Right cardiac atrium (tissue), 5 donors: ENCODE measurements around the gene ACP1. TPM values are rescaled to one million over a fixed set of nuclear protein-coding genes. Genes with fewer than 3 reads are reported as not detected.

Experiments used
- ATAC-seq, 2 donors: fragments of 200-7000 bp; cut with Tn5 transposase; one replicate each; pipeline versions ENCODE4 v1.8.0 to v1.9.1; 2020; ENCODE audit warnings: moderate library complexity in 2 of 2, mild to moderate bottlenecking in 1 of 2
- DNase-seq, 3 donors: peaks; one replicate each; pipeline ENCODE4 v3.0.0-alpha.2; 2020
- H3K27ac ChIP-seq: one replicate; pipeline ENCODE4 v1.5.1; 2013; ENCODE audit warnings: mild to moderate bottlenecking, low read length, control low read depth, moderate library complexity
- H3K27me3 ChIP-seq: one replicate; pipeline ENCODE4 v1.6.1; 2013; ENCODE audit not compliant: control insufficient read depth, insufficient read depth
- H3K4me1 ChIP-seq: one replicate; pipeline ENCODE4 v1.6.1; 2013; ENCODE audit warnings: low read length; ENCODE audit not compliant: control insufficient read depth, insufficient read depth
- H3K4me3 ChIP-seq: one replicate; pipeline ENCODE4 v1.5.1; 2013; ENCODE audit warnings: low read length, control low read depth
- H3K9me3 ChIP-seq: one replicate; pipeline ENCODE4 v1.6.1; 2013; ENCODE audit warnings: low read length; ENCODE audit not compliant: control insufficient read depth
- WGBS: extraction: QIAGEN DNeasy Blood & Tissue Kit; methylation state at CpG from one replicate; pipeline ENCODE4 v1.1.7; 2013; 5-methylcytosine and 5-hydroxymethylcytosine counted together
- intact Hi-C, 4 donors: fragments of 100-400 bp; cut with DNase I; formaldehyde crosslinking; loops; one replicate each; pipeline versions ENCODE4 v1.11.0 to v1.14.0; 2022 to 2023
- polyA plus RNA-seq: library from polyadenylated mRNA; stranded (reverse); fragments of 200-250 nt; gene quantifications from one replicate; pipeline ENCODE4 v1.2.3, GENCODE V29; 2013
- total RNA-seq, 4 donors: library from RNA; stranded (reverse); fragmentation: NEBNext Ultra II Directional; extraction: Animal tissue kit (Norgen Biotek cat#: 25700); gene quantifications; one replicate each; pipeline ENCODE4 v1.2.1, GENCODE V29; 2021
- donor health status: healthy with polysubstance abuse.
- donor health status: DM: no; HTN: yes; CAD: no.
- donor health status: DM: no; HTN: no; CAD: no.
- donor health status: DM: no; HTN: yes; CAD: no; lungs with severe emphysema.
- donor health status: DM: yes; HTN: yes; CAD: no.

Gene ACP1
- total and polyA plus RNA-seq, 5 donors: 58.8 to 77.1 (median 63.2) TPM

GRCh38 chr2:255195-255594 lies 9.6 kb upstream of the ACP1 start:
- DNase-seq: no peak
- H3K4me1 ChIP-seq: no peaks in the 10 kb centered on the region
- no peaks in the 10 kb centered on the region for H3K9me3 ChIP-seq
- H3K4me3 ChIP-seq: no peak overlapping the region
- intact Hi-C loops: no loop called here
- H3K27me3 ChIP-seq: no peaks in the 10 kb centered on the region
- no peak overlapping the region for H3K27ac ChIP-seq
- WGBS: 95% methylated on average over 2 of the region's 2 CpGs
- ATAC-seq: no peak

GRCh38 chr2:256094-256493 lies 8.7 kb upstream of the ACP1 start:
- Histone ChIP-seq H3K4me1 (no peaks in the 10 kb centered on the region), H3K9me3 (no peaks in the 10 kb centered on the region), H3K27me3 (no peaks in the 10 kb centered on the region), H3K27ac (no peak overlapping the region), H3K4me3 (no peak overlapping the region)
- no peak for DNase-seq
- no peak for ATAC-seq
- WGBS: 91% methylated on average over 3 of the region's 3 CpGs
- intact Hi-C loops: no loop called here

GRCh38 chr2:257429-257828 lies 7.3 kb upstream of the ACP1 start:
- Histone ChIP-seq H3K4me3 (no peak overlapping the region), H3K27ac (no peak overlapping the region), H3K27me3 (no peaks in the 10 kb centered on the region), H3K4me1 (no peaks in the 10 kb centered on the region), H3K9me3 (no peaks in the 10 kb centered on the region)
- DNase-seq (no peak), ATAC-seq (no peak)
- intact Hi-C loops: no loop called here
- 83% methylated on average over 3 of the region's 3 CpGs for WGBS

- ATAC-seq (no peak), DNase-seq (no peak)
- intact Hi-C loops: no loop called here
- 96% methylated on average over 2 of the region's 2 CpGs for WGBS
- Histone ChIP-seq H3K27ac (no peak overlapping the region), H3K9me3 (no peaks in the 10 kb centered on the region), H3K27me3 (no peaks in the 10 kb centered on the region), H3K4me1 (no peaks in the 10 kb centered on the region), H3K4me3 (no peak overlapping the region)
Measured at GRCh38 chr2:257842-258241, 6.9 kb upstream of the ACP1 start.

- ATAC-seq (no peak), DNase-seq (no peak)
- intact Hi-C loops: no loop called here
- Histone ChIP-seq H3K27me3 (no peaks in the 10 kb centered on the region), H3K4me3 (no peak overlapping the region), H3K9me3 (no peaks in the 10 kb centered on the region), H3K27ac (no peak overlapping the region), H3K4me1 (no peaks in the 10 kb centered on the region)
- 94% methylated on average over 3 of the region's 3 CpGs for WGBS
Measured at GRCh38 chr2:258933-259332, 5.8 kb upstream of the ACP1 start.

GRCh38 chr2:259789-260331 lies 4.9 kb upstream of the ACP1 start:
- Histone ChIP-seq H3K27ac (no peak overlapping the region), H3K27me3 (no peaks in the 10 kb centered on the region), H3K4me1 (no peaks in the 10 kb centered on the region), H3K9me3 (no peaks in the 10 kb centered on the region), H3K4me3 (no peak overlapping the region)
- DNase-seq: no peak
- 97% methylated on average over 2 of the region's 2 CpGs for WGBS
- intact Hi-C loops: no loop called here
- ATAC-seq: no peak

GRCh38 chr2:260507-261161 lies 4.1 kb upstream of the ACP1 start:
- no peak overlapping the region for H3K27ac ChIP-seq
- intact Hi-C loops: no loop called here
- DNase-seq (no peak), ATAC-seq (no peak)
- H3K27me3 ChIP-seq: no peaks in the 10 kb centered on the region
- 86% methylated on average over 6 of the region's 6 CpGs for WGBS
- no peaks in the 10 kb centered on the region for H3K9me3 ChIP-seq
- H3K4me1 ChIP-seq: peaks cover 1% of the 10 kb centered on the region
- no peak overlapping the region for H3K4me3 ChIP-seq

GRCh38 chr2:262117-262516 lies 2.6 kb upstream of the ACP1 start:
- no peak overlapping the region for H3K4me3 ChIP-seq
- peaks cover 5% of the 10 kb centered on the region for H3K4me1 ChIP-seq
- 70% methylated on average over 3 of the region's 3 CpGs for WGBS
- no peaks in the 10 kb centered on the region for H3K9me3 ChIP-seq
- no peaks in the 10 kb centered on the region for H3K27me3 ChIP-seq
- no peak for DNase-seq
- ATAC-seq: no peak
- no peak overlapping the region for H3K27ac ChIP-seq
- intact Hi-C loops: no loop called here

GRCh38 chr2:263022-263738 lies 1.6 kb upstream of the ACP1 start:
- DNase-seq: peak in 2 of 3 donors; percentile 23 to 56
- H3K4me1 ChIP-seq: peaks cover 7% of the 10 kb centered on the region
- no peaks in the 10 kb centered on the region for H3K27me3 ChIP-seq
- intact Hi-C loops: no loop called here
- 45% methylated on average over 42 of the region's 42 CpGs for WGBS
- no peak overlapping the region for H3K27ac ChIP-seq
- H3K9me3 ChIP-seq: no peaks in the 10 kb centered on the region
- no peak for ATAC-seq
- H3K4me3 ChIP-seq: peak overlapping the region; percentile 85

- Histone ChIP-seq H3K27ac (peak within 1 kb of the TSS; percentile 15), H3K27me3 (no peaks in the 10 kb centered on the region), H3K4me1 (peaks cover 7% of the 10 kb centered on the region), H3K4me3 (peak within 1 kb of the TSS; percentile 85), H3K9me3 (no peaks in the 10 kb centered on the region)
- WGBS: 1% methylated on average over 77 of the region's 77 CpGs
- intact Hi-C loops: no loop called here
- peak; percentile 52 to 55 for ATAC-seq
- DNase-seq: peak; percentile 43 to 66 (median 65)
Measured at GRCh38 chr2:263774-264492, 814 bp upstream of the ACP1 start, which contains the start of gene SH3YL1. TSS of gene SH3YL1 (minus strand) at chr2:264032. CDS start at chr2:263984, 48 bp downstream.

- DNase-seq (no peak), ATAC-seq (no peak)
- H3K4me3 ChIP-seq: no peak overlapping the region
- intact Hi-C loops: no loop called here
- peaks cover 7% of the 10 kb centered on the region for H3K4me1 ChIP-seq
- H3K27ac ChIP-seq: no peak overlapping the region
- no peaks in the 10 kb centered on the region for H3K27me3 ChIP-seq
- H3K9me3 ChIP-seq: no peaks in the 10 kb centered on the region
Measured at GRCh38 chr2:268323-268722, 3.6 kb downstream of the ACP1 start.
